Stimulated activated CD4-positive, alpha-beta T cell treated with anti-CD3 and anti-CD28 coated beads, Interleukin-12 subunit alpha, Interleukin-12 subunit beta, amount 100 ng/mL, for 48 hours (primary cell): ENCODE data around the gene ENOX1.
"Not testable (repeated sequence)": the region's sequence is repeated elsewhere in the genome, so short reads cannot be mapped to it uniquely, and the experiment has no call there.

Experiments used
- DNase-seq, 3 donors: peaks; one replicate each; pipeline ENCODE4 v3.0.0-alpha.2; 2020; ENCODE audit warnings: low read depth in 2 of 3, low spot score in 1 of 3

ENOX1 gene

DNA sequence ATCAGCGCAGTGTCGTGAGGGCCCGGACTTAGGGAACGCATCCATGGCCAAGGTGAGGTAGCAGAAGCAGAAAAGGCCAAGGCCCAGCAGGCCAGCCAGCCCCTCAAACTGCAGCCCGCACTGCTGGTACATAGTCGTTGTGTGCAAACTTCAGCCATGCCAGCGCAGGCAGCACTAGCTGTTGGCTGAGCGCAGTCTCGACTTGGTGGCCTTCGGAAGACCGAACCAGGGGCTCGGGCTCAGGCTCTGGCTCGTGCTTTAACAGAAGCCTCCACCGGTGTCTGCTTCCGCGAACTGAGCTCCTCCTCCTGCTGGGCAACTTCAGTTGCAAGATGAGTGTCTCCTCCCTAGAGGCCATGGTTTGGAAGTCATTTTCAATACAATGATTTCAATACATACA lies 605.9 kb downstream of the ENOX1 start:
- DNase-seq, result no peak

DNA sequence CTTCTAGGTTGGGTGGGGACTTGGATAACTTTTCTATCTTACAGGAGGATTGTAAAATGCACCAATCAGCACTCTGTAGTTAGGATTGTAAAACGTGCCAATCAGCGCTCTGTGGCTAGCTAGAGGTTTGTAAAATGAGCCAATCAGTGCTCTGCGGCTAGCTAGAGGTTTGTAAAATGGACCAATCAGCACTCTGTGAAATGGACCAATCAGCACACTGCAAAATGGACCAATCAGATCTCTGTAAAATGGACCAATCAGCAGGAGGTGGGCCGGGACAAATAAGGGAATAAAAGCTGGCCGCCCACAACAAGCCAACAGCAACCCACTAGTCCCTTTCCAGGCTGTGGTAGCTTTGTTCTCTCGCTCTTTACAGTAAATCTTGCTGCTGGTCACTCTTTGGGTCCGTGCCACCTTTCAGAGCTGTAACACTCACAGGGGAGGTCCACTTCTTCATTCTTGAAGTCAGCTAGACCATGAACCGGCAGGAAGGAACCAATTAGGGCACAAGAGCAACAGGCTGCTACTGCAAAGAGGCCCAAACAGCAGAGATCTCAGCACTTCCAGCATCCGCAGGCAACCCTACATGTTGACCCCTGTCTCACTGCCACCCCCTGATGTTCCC lies 606.6 kb downstream of the ENOX1 start:
- no peak for DNase-seq

DNA sequence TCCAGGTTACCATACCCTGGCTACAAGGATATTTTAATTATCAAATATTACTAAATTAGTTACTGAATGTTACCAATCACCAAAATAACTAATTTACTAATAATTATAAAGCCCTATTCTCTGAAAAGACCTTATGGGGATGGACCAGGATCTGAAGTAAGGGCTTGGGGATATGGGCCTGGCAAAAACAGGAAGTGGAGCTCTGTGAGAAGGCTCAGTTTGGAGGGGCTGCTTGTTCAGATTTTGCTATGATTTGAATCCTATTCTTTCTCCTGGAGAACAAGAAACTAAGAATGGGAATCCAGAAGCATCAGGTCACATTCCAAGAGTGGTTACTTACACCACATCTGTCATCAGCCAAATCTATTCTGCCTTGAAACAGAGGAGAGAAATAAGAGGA lies 615.3 kb downstream of the ENOX1 start:
- no peak for DNase-seq

DNA sequence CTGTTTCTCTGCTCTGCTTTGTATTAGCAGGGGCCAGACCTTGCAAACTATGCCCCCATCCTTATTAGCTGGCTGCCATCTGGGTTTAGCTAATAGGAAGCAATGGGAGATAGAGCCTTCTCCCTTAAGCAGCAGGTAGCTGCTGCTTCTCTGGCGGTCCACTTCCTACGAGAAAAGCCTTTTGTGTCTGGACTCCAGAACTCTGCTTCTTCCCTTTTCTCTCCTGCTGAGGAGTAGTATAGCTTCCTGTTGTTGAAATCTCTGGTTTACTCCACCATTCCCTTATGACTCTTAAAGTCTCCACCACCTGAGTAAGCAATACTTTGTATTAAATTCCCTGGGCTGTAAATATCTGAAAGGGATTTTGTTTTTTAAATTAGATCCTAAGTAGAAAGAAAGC lies 616.3 kb downstream of the ENOX1 start:
- DNase-seq, result no peak

DNA sequence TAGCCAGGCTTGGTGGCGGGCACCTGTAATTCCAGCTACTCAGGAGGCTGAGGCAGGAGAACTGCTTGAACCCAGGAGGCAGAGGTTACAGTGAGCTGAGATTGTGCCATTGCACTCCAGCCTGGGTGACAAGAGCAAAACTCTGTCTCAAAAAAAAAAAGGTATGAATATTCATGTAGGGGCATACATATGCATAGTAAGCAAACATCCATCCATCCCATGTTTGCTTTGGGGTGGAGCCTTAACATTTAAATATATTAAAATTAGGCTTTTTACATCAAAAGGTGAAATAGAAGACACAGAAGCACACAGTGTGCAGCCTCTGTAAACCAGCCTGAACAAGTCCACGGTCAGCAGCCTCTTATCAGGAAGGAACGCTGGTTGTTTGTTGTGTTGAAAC lies 618.3 kb downstream of the ENOX1 start:
- not testable (repeated sequence) for DNase-seq

DNA sequence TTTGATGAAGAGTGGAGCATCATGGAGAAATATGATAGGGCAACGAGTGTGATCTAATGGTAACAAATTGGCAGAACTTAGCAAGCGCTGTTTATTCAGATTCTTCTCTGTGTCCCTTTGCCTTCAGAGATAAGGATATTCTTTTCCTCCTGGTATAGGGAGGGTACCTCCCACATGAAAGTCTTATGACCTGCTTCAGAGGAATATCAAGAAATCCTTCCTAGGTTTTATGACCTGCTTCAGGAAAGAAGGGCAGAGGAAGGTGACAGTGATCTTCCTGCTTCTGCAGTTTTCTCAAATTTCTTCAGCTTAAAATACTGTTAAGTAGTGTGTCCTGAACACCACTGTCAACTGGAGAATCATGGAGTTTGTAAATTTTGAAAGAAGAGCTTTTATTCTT lies 619.0 kb downstream of the ENOX1 start:
- DNase-seq, result no peak

DNA sequence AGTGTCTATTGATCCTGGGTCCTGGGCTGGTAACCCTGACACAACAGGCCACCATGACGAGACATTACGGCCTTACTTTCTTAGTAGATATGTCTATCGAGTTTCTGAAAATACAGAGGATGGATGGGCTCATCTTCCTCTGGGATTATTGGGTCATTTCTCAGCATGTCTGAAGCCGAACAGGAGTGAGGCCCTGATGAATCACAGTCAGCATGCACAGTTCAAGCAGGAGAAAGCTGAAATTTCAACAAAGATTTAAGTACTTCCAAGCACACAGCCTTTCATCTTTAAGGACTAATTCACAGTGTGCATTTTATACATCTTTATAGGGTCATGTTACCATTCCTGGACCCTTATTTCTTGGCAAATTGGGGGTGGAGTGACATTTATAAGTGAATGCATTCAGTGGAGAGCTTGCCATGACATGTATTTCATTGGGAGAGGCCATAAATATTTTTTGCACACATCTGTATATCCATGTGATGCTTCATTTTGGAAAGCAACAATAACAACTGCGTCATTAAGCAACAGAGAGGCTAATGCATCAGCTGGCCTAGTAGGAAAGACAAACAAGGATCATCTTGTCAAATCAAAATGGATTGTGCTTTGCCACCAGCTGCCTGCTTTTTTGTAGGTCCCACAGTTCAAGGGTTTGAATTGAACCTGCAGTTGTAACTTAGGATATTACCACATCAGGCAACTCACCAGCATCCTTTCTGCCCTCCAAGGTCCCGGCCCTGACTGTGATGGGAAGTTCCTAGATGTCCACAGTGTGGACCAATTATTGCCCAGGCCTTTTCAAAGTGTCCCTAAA lies 619.9 kb downstream of the ENOX1 start:
- no peak for DNase-seq
